GM23338 (cell line): ENCODE results near the gene TMEM132D. TPM values are rescaled to one million over a fixed set of nuclear protein-coding genes. Genes with fewer than 3 reads are reported as not detected.

Experiments used
- ATAC-seq: fragments of 200-7000 bp; cut with Tn5 transposase; 3 replicates; pipeline ENCODE4 v1.9.1; 2020
- DNase-seq: peaks from one replicate; pipeline ENCODE4 v3.0.0-alpha.2; 2015; ENCODE audit warnings: low spot score
- H2AFZ ChIP-seq: fragments of 200-600 bp; sonication (generic); 2 replicates; pipeline ENCODE4 v1.8.0; 2016; ENCODE audit warnings: antibody characterized with exemption, mild to moderate bottlenecking, moderate library complexity
- H3F3A ChIP-seq: fragments of 200-600 bp; sonication (generic); replicated peaks from 2 replicates; pipeline ENCODE4 v1.8.0; 2017; ENCODE audit warnings: antibody characterized with exemption, mixed run types, low read depth
- H3K27ac ChIP-seq: fragments of 200-600 bp; sonication (generic); 2 replicates; pipeline ENCODE4 v1.6.1; 2016; ENCODE audit warnings: low read depth
- H3K27me3 ChIP-seq: fragments of 200-600 bp; sonication (generic); 2 replicates; pipeline ENCODE4 v1.8.0; 2016; ENCODE audit warnings: mild to moderate bottlenecking, mixed run types, moderate library complexity; ENCODE audit not compliant: insufficient read depth
- H3K36me3 ChIP-seq: fragments of 200-600 bp; sonication (generic); 2 replicates; pipeline ENCODE4 v1.8.0; 2016; ENCODE audit warnings: mild to moderate bottlenecking; ENCODE audit not compliant: insufficient read depth
- H3K4me1 ChIP-seq: fragments of 200-600 bp; sonication (generic); 2 replicates; pipeline ENCODE4 v1.8.0; 2016; ENCODE audit warnings: mild to moderate bottlenecking, moderate library complexity; ENCODE audit not compliant: insufficient read depth
- H3K4me2 ChIP-seq: fragments of 200-600 bp; sonication (generic); 2 replicates; pipeline ENCODE4 v1.7.1; 2017; ENCODE audit warnings: mixed run types
- H3K4me3 ChIP-seq: fragments of 200-600 bp; sonication (generic); 2 replicates; pipeline ENCODE4 v1.6.1; 2016; ENCODE audit warnings: mixed run types
- H3K79me2 ChIP-seq: fragments of 200-600 bp; sonication (generic); replicated peaks from 2 replicates; pipeline ENCODE4 v1.8.0; 2017; ENCODE audit warnings: mild to moderate bottlenecking; ENCODE audit not compliant: insufficient read depth
- H3K9me2 ChIP-seq: fragments of 200-600 bp; sonication (generic); 2 replicates; pipeline ENCODE4 v1.8.0; 2017; ENCODE audit not compliant: insufficient read depth
- H4K20me1 ChIP-seq: fragments of 200-600 bp; sonication (generic); replicated peaks from 2 replicates; pipeline ENCODE4 v1.8.0; 2017; ENCODE audit warnings: mild to moderate bottlenecking; ENCODE audit not compliant: insufficient read depth
- H3K27ac Mint-ChIP-seq: 2 replicates; pipeline ENCODE4 v1.8.0; 2020; ENCODE audit warnings: inconsistent platforms, mild to moderate bottlenecking, moderate library complexity, mixed read lengths
- H3K27me3 Mint-ChIP-seq: 3 replicates; pipeline ENCODE4 v1.8.0; 2022; ENCODE audit warnings: low read depth, mild to moderate bottlenecking, moderate library complexity, mixed read lengths, inconsistent platforms; ENCODE audit not compliant: insufficient read depth, poor library complexity
- H3K36me3 Mint-ChIP-seq: 3 replicates; pipeline ENCODE4 v1.8.0; 2021; ENCODE audit warnings: low read depth, mild to moderate bottlenecking, inconsistent platforms, moderate library complexity, mixed read lengths
- H3K4me1 Mint-ChIP-seq: 3 replicates; pipeline ENCODE4 v1.8.0; 2020; ENCODE audit warnings: mild to moderate bottlenecking, inconsistent platforms, mixed read lengths
- H3K4me3 Mint-ChIP-seq: 3 replicates; pipeline ENCODE4 v1.8.0; 2021; ENCODE audit warnings: moderate library complexity, mild to moderate bottlenecking, inconsistent platforms, mixed read lengths
- H3K9me3 Mint-ChIP-seq: 3 replicates; pipeline ENCODE4 v1.8.0; 2020; ENCODE audit warnings: moderate library complexity, mild to moderate bottlenecking, inconsistent platforms, mixed read lengths
- CREB1 ChIP-seq: fragments of 250-450 bp; sonication (Bioruptor Pico); IDR thresholded peaks from 2 replicates; pipeline ENCODE4 v1.5.0; 2020; ENCODE audit warnings: low read depth, mild to moderate bottlenecking, moderate library complexity
- EZH2 ChIP-seq: fragments of 200-600 bp; sonication (generic); IDR thresholded peaks from one replicate; pipeline ENCODE4 v1.8.0; 2017; ENCODE audit warnings: antibody characterized with exemption, mild to moderate bottlenecking, low read depth; ENCODE audit not compliant: unreplicated experiment
- EZH2phosphoT487 ChIP-seq: fragments of 200-600 bp; sonication (generic); IDR thresholded peaks from one replicate; pipeline ENCODE4 v1.8.1; 2018; ENCODE audit warnings: antibody characterized with exemption; ENCODE audit not compliant: unreplicated experiment
- JUNB ChIP-seq: IDR thresholded peaks from one replicate; pipeline ENCODE4 v1.6.1; 2016; ENCODE audit warnings: antibody characterized with exemption; ENCODE audit not compliant: unreplicated experiment
- NANOG ChIP-seq: IDR thresholded peaks from 2 replicates; pipeline ENCODE4 v1.6.1; 2016; ENCODE audit warnings: antibody characterized with exemption, borderline replicate concordance
- POLR2AphosphoS5 ChIP-seq: IDR thresholded peaks from 2 replicates; pipeline ENCODE4 v1.6.1; 2016; ENCODE audit warnings: antibody characterized with exemption, low read depth
- STAT1 ChIP-seq: IDR thresholded peaks from one replicate; pipeline ENCODE4 v1.6.1; 2016; ENCODE audit warnings: antibody characterized with exemption; ENCODE audit not compliant: unreplicated experiment
- ZNF114 ChIP-seq: fragments of 250-450 bp; sonication (Bioruptor Pico); IDR thresholded peaks from 2 replicates; pipeline ENCODE4 v1.5.0; 2020; ENCODE audit warnings: mild to moderate bottlenecking, moderate library complexity
- ZNF331 ChIP-seq: fragments of 250-450 bp; sonication (Bioruptor Pico); IDR thresholded peaks from 2 replicates; pipeline ENCODE4 v1.5.0; 2020; ENCODE audit warnings: low read depth, mild to moderate bottlenecking, moderate library complexity
- polyA plus RNA-seq: library from polyadenylated mRNA; unstranded; fragments of >200 nt; fragmentation: Nextera tagmentation; extraction: Ambion mirVana; gene quantifications from 2 replicates; pipeline ENCODE4 v1.2.1, GENCODE V29; 2016
- total RNA-seq: library from RNA; depleted of rRNA; stranded (reverse); fragments of >200 nt; shearing (Covaris generic); gene quantifications from 2 replicates; pipeline ENCODE4 v1.2.3, GENCODE V29; 2014
- TF ChIP-seq, protein P1 (sequence below): fragments of 250-450 bp; sonication (Bioruptor Pico); IDR thresholded peaks from 2 replicates; pipeline ENCODE4 v1.5.0; 2020; ENCODE audit warnings: mild to moderate bottlenecking, moderate library complexity
- TF ChIP-seq, protein P2 (sequence below): IDR thresholded peaks from one replicate; pipeline ENCODE4 v1.6.1; 2018; ENCODE audit warnings: antibody characterized with exemption; ENCODE audit not compliant: unreplicated experiment
- TF ChIP-seq, protein P3 (sequence below), 2 experiments: fragments of 200-600 bp in 1 of 2; sonication (generic) in 1 of 2; conservative IDR thresholded peaks; 2 replicates each; pipeline versions ENCODE4 v1.5.1 to v1.6.1; 2016 to 2017; ENCODE audit warnings: antibody characterized with exemption in 2 of 2, low read depth in 2 of 2, mild to moderate bottlenecking in 2 of 2, moderate library complexity in 1 of 2
- TF ChIP-seq, protein P4 (sequence below): IDR thresholded peaks from 2 replicates; pipeline ENCODE4 v1.6.1; 2016; ENCODE audit warnings: antibody characterized with exemption

Gene TMEM132D
- total and polyA plus RNA-seq, 2 experiments from 2014 or later: 0.44 to 5.3 TPM

DNA sequence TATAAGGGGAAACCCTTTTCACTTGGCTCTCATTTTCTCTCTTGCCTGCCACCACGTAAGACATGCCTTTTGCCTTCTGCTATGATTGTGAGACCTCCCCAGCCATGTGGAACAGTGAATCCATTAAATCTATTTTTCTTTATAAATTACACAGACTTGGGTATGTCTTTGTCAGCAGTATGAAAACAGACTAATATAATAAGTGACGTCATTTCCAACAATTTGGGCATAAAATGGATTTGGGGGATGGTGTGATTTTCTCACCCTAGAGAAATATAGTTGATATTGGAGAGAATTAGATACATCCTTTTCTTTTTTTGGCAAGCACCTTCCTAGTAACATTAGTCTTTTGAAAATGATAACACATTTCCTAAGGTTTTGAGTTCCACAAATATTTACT is 490.5 kb downstream of the TMEM132D start:
- no peak overlapping the region for H2AFZ ChIP-seq
- H3K27ac ChIP-seq: no peak overlapping the region
- no peak for DNase-seq
- H3K4me3 ChIP-seq: no peak overlapping the region
- no peaks in the 10 kb centered on the region for H3K9me2 ChIP-seq
- no peak overlapping the region for H3K4me3 Mint-ChIP-seq
- no peak overlapping the region for H3K27ac Mint-ChIP-seq
- no peaks in the 10 kb centered on the region for H4K20me1 ChIP-seq
- H3F3A ChIP-seq: no peaks in the 10 kb centered on the region
- ATAC-seq: no peak
- H3K79me2 ChIP-seq: no peaks in the 10 kb centered on the region
- H3K4me2 ChIP-seq: no peak overlapping the region
- peaks cover 39% of the 10 kb centered on the region for H3K36me3 Mint-ChIP-seq
- peaks cover 7% of the 10 kb centered on the region for H3K27me3 Mint-ChIP-seq
- no peaks in the 10 kb centered on the region for H3K36me3 ChIP-seq
- H3K4me1 Mint-ChIP-seq: no peaks in the 10 kb centered on the region
- H3K4me1 ChIP-seq: no peaks in the 10 kb centered on the region
- TF ChIP-seq, protein P1, sequence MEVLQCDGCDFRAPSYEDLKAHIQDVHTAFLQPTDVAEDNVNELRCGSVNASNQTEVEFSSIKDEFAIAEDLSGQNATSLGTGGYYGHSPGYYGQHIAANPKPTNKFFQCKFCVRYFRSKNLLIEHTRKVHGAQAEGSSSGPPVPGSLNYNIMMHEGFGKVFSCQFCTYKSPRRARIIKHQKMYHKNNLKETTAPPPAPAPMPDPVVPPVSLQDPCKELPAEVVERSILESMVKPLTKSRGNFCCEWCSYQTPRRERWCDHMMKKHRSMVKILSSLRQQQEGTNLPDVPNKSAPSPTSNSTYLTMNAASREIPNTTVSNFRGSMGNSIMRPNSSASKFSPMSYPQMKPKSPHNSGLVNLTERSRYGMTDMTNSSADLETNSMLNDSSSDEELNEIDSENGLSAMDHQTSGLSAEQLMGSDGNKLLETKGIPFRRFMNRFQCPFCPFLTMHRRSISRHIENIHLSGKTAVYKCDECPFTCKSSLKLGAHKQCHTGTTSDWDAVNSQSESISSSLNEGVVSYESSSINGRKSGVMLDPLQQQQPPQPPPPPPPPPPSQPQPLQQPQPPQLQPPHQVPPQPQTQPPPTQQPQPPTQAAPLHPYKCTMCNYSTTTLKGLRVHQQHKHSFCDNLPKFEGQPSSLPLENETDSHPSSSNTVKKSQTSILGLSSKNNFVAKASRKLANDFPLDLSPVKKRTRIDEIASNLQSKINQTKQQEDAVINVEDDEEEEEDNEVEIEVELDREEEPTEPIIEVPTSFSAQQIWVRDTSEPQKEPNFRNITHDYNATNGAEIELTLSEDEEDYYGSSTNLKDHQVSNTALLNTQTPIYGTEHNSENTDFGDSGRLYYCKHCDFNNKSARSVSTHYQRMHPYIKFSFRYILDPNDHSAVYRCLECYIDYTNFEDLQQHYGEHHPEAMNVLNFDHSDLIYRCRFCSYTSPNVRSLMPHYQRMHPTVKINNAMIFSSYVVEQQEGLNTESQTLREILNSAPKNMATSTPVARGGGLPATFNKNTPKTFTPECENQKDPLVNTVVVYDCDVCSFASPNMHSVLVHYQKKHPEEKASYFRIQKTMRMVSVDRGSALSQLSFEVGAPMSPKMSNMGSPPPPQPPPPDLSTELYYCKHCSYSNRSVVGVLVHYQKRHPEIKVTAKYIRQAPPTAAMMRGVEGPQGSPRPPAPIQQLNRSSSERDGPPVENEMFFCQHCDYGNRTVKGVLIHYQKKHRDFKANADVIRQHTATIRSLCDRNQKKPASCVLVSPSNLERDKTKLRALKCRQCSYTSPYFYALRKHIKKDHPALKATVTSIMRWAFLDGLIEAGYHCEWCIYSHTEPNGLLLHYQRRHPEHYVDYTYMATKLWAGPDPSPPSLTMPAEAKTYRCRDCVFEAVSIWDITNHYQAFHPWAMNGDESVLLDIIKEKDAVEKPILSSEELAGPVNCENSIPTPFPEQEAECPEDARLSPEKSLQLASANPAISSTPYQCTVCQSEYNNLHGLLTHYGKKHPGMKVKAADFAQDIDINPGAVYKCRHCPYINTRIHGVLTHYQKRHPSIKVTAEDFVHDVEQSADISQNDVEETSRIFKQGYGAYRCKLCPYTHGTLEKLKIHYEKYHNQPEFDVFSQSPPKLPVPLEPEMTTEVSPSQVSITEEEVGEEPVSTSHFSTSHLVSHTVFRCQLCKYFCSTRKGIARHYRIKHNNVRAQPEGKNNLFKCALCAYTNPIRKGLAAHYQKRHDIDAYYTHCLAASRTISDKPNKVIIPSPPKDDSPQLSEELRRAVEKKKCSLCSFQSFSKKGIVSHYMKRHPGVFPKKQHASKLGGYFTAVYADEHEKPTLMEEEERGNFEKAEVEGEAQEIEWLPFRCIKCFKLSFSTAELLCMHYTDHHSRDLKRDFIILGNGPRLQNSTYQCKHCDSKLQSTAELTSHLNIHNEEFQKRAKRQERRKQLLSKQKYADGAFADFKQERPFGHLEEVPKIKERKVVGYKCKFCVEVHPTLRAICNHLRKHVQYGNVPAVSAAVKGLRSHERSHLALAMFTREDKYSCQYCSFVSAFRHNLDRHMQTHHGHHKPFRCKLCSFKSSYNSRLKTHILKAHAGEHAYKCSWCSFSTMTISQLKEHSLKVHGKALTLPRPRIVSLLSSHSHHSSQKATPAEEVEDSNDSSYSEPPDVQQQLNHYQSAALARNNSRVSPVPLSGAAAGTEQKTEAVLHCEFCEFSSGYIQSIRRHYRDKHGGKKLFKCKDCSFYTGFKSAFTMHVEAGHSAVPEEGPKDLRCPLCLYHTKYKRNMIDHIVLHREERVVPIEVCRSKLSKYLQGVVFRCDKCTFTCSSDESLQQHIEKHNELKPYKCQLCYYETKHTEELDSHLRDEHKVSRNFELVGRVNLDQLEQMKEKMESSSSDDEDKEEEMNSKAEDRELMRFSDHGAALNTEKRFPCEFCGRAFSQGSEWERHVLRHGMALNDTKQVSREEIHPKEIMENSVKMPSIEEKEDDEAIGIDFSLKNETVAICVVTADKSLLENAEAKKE (CRISPR knock-in tag): no peak
- TF ChIP-seq NANOG: no peak
- no peak for TF ChIP-seq EZH2phosphoT487
- no peak for TF ChIP-seq ZNF114 (CRISPR knock-in tag)
- TF ChIP-seq ZNF331 (CRISPR knock-in tag): no peak
- TF ChIP-seq, protein P2, sequence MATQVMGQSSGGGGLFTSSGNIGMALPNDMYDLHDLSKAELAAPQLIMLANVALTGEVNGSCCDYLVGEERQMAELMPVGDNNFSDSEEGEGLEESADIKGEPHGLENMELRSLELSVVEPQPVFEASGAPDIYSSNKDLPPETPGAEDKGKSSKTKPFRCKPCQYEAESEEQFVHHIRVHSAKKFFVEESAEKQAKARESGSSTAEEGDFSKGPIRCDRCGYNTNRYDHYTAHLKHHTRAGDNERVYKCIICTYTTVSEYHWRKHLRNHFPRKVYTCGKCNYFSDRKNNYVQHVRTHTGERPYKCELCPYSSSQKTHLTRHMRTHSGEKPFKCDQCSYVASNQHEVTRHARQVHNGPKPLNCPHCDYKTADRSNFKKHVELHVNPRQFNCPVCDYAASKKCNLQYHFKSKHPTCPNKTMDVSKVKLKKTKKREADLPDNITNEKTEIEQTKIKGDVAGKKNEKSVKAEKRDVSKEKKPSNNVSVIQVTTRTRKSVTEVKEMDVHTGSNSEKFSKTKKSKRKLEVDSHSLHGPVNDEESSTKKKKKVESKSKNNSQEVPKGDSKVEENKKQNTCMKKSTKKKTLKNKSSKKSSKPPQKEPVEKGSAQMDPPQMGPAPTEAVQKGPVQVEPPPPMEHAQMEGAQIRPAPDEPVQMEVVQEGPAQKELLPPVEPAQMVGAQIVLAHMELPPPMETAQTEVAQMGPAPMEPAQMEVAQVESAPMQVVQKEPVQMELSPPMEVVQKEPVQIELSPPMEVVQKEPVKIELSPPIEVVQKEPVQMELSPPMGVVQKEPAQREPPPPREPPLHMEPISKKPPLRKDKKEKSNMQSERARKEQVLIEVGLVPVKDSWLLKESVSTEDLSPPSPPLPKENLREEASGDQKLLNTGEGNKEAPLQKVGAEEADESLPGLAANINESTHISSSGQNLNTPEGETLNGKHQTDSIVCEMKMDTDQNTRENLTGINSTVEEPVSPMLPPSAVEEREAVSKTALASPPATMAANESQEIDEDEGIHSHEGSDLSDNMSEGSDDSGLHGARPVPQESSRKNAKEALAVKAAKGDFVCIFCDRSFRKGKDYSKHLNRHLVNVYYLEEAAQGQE: no peak
- TF ChIP-seq POLR2AphosphoS5: no peak
- no peak for TF ChIP-seq STAT1
- TF ChIP-seq, protein P3, sequence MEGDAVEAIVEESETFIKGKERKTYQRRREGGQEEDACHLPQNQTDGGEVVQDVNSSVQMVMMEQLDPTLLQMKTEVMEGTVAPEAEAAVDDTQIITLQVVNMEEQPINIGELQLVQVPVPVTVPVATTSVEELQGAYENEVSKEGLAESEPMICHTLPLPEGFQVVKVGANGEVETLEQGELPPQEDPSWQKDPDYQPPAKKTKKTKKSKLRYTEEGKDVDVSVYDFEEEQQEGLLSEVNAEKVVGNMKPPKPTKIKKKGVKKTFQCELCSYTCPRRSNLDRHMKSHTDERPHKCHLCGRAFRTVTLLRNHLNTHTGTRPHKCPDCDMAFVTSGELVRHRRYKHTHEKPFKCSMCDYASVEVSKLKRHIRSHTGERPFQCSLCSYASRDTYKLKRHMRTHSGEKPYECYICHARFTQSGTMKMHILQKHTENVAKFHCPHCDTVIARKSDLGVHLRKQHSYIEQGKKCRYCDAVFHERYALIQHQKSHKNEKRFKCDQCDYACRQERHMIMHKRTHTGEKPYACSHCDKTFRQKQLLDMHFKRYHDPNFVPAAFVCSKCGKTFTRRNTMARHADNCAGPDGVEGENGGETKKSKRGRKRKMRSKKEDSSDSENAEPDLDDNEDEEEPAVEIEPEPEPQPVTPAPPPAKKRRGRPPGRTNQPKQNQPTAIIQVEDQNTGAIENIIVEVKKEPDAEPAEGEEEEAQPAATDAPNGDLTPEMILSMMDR (conservative IDR thresholded peaks at IDR 0.05; ENCODE audit: low read depth in 2 of 2): no peak
- no peak for TF ChIP-seq EZH2
- TF ChIP-seq JUNB: no peak
- TF ChIP-seq, protein P4, sequence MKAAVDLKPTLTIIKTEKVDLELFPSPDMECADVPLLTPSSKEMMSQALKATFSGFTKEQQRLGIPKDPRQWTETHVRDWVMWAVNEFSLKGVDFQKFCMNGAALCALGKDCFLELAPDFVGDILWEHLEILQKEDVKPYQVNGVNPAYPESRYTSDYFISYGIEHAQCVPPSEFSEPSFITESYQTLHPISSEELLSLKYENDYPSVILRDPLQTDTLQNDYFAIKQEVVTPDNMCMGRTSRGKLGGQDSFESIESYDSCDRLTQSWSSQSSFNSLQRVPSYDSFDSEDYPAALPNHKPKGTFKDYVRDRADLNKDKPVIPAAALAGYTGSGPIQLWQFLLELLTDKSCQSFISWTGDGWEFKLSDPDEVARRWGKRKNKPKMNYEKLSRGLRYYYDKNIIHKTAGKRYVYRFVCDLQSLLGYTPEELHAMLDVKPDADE: no peak
- no peak for TF ChIP-seq CREB1 (CRISPR knock-in tag)
- no peaks in the 10 kb centered on the region for H3K27me3 ChIP-seq
- H3K9me3 Mint-ChIP-seq: peaks cover 100% of the 10 kb centered on the region
